ENCODE data around the gene GBE1. TPM values are rescaled to one million over a fixed set of nuclear protein-coding genes. Genes with fewer than 3 reads are reported as not detected.
A peak's percentile ranks its signal among the peaks of the same experiment; 100 is the strongest.
"Not testable (repeated sequence)": the region's sequence is repeated elsewhere in the genome, so short reads cannot be mapped to it uniquely, and the experiment has no call there.

GBE1 gene
- total RNA-seq, 1 experiment from 2014 or later: 7.7 TPM

DNA sequence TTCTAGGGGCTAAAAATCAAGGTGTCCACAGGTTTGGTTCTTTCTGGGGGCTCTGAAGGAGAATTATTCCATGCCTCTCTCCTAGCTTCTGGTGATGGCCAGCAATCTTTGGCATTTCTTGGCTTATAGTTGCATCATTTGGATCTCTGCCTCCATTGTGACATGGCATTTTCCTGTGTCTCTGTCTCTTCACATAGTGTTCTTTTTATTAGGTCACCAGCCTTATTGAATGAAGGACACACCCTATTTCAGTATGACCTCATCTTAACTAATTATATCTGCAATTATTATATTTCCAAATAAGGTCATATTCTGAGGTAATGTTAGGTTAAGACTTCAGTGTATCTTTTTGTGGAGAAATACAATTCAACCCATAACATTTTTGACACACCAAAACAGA lies 3.2 kb upstream of the GBE1 start:
- Histone ChIP-seq H3K27me3 (ENCODE audit: control insufficient read depth, insufficient read depth, low read length) (no peaks in the 10 kb centered on the region), H3K36me3 (replicated peaks; ENCODE audit: control insufficient read depth, insufficient read depth, low read length) (no peaks in the 10 kb centered on the region), H3K4me3 (ENCODE audit: insufficient read depth, low read depth, low read length) (no peak overlapping the region)
- no peak for DNase-seq

- H3K27me3 ChIP-seq (ENCODE audit: control insufficient read depth, insufficient read depth, low read length): no peaks in the 10 kb centered on the region
- DNase-seq: no peak
- H3K4me3 ChIP-seq (ENCODE audit: insufficient read depth, low read depth, low read length): no peak overlapping the region
- no peaks in the 10 kb centered on the region for H3K36me3 ChIP-seq (replicated peaks; ENCODE audit: control insufficient read depth, insufficient read depth, low read length)
These were observed 2.6 kb upstream of the GBE1 start for GRCh38 chr3:81764002-81764401.

GRCh38 chr3:81763001-81763400 lies 1.6 kb upstream of the GBE1 start:
- Histone ChIP-seq H3K27me3 (ENCODE audit: control insufficient read depth, insufficient read depth, low read length) (no peaks in the 10 kb centered on the region), H3K36me3 (replicated peaks; ENCODE audit: control insufficient read depth, insufficient read depth, low read length) (no peaks in the 10 kb centered on the region), H3K4me3 (ENCODE audit: insufficient read depth, low read depth, low read length) (no peak overlapping the region)
- DNase-seq: no peak

DNA sequence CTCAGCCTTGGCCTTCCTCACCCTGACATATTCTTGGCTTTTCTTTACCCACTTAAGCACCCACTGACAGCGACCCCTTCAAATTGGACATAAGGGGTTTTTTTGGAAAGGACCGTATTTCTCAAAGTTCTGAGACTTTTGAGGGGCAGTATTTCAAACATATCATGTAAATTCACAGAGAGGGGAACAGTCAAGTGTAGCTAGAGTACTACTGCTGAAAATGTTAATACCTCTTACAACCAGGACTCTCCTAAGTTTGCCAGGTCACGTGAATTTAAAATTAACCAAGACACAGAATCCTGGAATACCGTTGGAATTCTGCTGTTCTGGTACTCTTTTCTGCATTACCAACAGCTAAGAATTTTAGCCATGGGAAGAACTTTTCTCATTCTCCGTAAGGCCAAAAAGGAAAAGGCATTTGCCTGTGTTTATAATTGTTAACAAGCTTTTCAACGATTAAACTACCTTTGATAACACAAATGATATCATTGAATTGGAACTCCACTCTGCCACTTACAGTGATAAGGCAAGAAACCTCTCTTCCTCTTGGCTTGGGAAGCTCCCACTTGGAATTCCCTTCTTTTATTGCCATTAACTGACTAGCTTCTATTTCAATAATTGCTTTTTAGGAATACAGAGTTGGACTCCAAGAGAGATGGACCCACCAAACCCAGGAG lies 597 bp upstream of the GBE1 start:
- H3K27me3 ChIP-seq (ENCODE audit: control insufficient read depth, insufficient read depth, low read length): no peaks in the 10 kb centered on the region
- no peak for DNase-seq
- H3K4me3 ChIP-seq (ENCODE audit: insufficient read depth, low read depth, low read length): peak overlapping the region; percentile 72
- no peaks in the 10 kb centered on the region for H3K36me3 ChIP-seq (replicated peaks; ENCODE audit: control insufficient read depth, insufficient read depth, low read length)

DNA sequence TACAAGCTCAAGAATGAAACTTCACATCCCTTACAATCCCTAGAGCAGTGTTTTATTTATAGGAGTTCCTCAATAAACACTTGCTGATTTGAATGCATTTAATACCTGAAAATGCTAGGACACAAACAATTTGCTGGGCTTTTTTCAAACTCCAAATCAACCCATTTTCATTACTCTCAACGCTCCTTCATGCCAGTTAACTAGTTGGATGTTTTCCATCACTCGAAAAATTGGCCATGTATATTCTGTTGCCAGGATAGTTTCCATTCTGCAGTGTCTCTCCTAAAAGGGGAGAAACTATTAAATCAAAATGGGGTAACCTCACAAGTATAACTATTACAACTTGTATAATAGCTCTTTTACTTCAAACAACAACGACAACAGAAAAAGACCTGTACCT lies 1.2 kb downstream of the GBE1 start:
- no peaks in the 10 kb centered on the region for H3K27me3 ChIP-seq (ENCODE audit: control insufficient read depth, insufficient read depth, low read length)
- no peaks in the 10 kb centered on the region for H3K36me3 ChIP-seq (replicated peaks; ENCODE audit: control insufficient read depth, insufficient read depth, low read length)
- H3K4me3 ChIP-seq (ENCODE audit: insufficient read depth, low read depth, low read length): no peak overlapping the region
- no peak for DNase-seq

GRCh38 chr3:81758771-81759170 lies 2.7 kb downstream of the GBE1 start:
- DNase-seq; H3K27me3 ChIP-seq (ENCODE audit: control insufficient read depth, insufficient read depth, low read length); H3K4me3 ChIP-seq (ENCODE audit: insufficient read depth, low read depth, low read length); H3K36me3 ChIP-seq (replicated peaks; ENCODE audit: control insufficient read depth, insufficient read depth, low read length): not testable (repeated sequence)

DNA sequence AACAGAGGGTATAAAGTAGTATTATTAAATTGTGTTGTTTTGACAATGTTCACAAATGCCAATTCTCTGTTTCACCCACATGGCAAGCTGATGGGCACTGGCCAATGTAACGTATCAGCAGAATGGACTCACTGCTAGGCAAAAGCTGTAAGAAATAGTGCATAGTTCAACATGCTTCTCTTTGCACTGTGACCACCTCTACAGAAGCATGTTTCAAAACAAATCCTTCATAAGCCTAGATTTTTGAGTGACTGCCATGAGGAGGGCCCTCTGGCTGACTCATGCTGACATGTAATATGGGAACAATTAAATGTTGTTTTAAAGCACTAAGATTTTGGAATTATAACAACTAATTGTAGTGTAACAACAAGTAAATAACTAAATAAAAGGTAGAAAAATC lies 3.2 kb downstream of the GBE1 start:
- DNase-seq: no peak
- Histone ChIP-seq H3K4me3 (ENCODE audit: insufficient read depth, low read depth, low read length) (no peak overlapping the region), H3K27me3 (ENCODE audit: control insufficient read depth, insufficient read depth, low read length) (no peaks in the 10 kb centered on the region), H3K36me3 (replicated peaks; ENCODE audit: control insufficient read depth, insufficient read depth, low read length) (no peaks in the 10 kb centered on the region)

DNA sequence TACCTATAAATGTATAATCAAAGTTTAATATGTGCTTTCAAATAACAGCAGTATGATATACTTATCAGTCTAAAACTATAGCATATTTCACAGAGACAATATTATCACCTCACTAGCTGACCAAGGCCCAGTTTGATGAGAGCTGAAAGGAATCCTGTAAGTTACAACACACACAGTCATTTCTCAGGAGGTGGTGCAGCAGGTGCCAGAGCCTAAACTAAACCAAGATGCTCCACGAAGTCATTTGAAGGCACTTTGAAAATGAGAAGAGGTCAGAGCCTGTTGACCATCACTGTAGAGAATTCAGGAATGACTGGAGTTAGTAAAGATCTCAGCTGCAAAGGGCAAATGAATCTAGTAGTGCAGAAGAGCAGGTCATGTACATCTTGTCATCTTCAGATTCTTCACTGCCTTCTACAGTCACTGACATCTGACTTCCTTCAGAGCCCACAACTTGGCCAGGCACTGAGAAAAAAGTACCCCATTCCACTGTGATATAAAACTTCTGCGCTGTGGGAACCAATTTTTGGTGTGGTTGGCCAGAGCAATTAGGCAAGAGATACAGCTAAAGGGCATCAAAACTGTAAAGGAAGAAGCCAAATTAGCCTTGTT lies 7.9 kb downstream of the GBE1 start:
- Histone ChIP-seq H3K36me3 (replicated peaks; ENCODE audit: control insufficient read depth, insufficient read depth, low read length) (no peaks in the 10 kb centered on the region), H3K27me3 (ENCODE audit: control insufficient read depth, insufficient read depth, low read length) (no peaks in the 10 kb centered on the region), H3K4me3 (ENCODE audit: insufficient read depth, low read depth, low read length) (no peak overlapping the region)
- no peak for DNase-seq

DNA sequence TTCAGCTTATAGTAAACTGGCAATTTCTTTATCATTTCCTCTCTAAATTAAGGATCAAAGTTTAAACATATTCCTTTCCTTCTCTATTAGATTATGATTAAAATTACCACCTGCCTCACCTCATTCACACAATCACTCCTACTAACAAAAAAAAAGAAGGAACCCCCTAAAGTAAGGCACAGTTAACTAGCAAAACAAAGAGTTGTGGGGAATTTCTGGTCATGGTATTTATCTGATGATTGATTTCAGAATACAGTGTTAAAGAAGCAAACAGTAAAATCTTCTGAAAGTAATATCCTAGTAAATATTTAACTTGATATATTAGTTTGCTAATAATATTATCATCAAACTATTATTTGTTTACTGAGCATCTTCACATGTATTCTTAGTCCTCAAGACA lies 8.8 kb downstream of the GBE1 start:
- Histone ChIP-seq H3K27me3 (ENCODE audit: control insufficient read depth, insufficient read depth, low read length) (no peaks in the 10 kb centered on the region), H3K4me3 (ENCODE audit: insufficient read depth, low read depth, low read length) (no peak overlapping the region), H3K36me3 (replicated peaks; ENCODE audit: control insufficient read depth, insufficient read depth, low read length) (no peaks in the 10 kb centered on the region)
- DNase-seq: no peak

GRCh38 chr3:81749265-81749664 lies 12.2 kb downstream of the GBE1 start:
- no peak for DNase-seq
- no peaks in the 10 kb centered on the region for H3K36me3 ChIP-seq (replicated peaks; ENCODE audit: control insufficient read depth, insufficient read depth, low read length)
- no peak overlapping the region for H3K4me3 ChIP-seq (ENCODE audit: insufficient read depth, low read depth, low read length)
- H3K27me3 ChIP-seq (ENCODE audit: control insufficient read depth, insufficient read depth, low read length): no peaks in the 10 kb centered on the region

GRCh38 chr3:81747280-81747679 lies 14.2 kb downstream of the GBE1 start:
- not testable (repeated sequence) for DNase-seq; H3K36me3 ChIP-seq (replicated peaks; ENCODE audit: control insufficient read depth, insufficient read depth, low read length); H3K4me3 ChIP-seq (ENCODE audit: insufficient read depth, low read depth, low read length); H3K27me3 ChIP-seq (ENCODE audit: control insufficient read depth, insufficient read depth, low read length)

DNA sequence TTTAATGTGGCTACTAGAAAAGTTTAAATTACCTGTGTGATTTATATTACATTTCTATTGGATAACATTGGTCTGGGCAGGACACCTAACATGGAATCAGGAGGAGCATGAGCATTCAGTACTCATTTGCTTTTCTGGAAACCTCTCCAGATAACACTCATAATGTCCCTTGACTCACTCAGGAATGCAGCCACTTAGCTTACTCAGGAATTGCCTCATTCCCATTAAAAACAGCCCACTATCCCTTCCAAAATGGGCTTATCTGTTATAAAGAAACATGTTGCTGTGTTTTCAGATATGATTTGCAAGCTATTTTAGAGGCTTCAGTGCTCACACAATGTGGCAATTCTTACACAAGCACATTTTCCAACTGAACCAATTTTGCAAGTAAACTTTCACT lies 17.1 kb downstream of the GBE1 start:
- Histone ChIP-seq H3K36me3 (replicated peaks; ENCODE audit: control insufficient read depth, insufficient read depth, low read length) (no peaks in the 10 kb centered on the region), H3K4me3 (ENCODE audit: insufficient read depth, low read depth, low read length) (no peak overlapping the region), H3K27me3 (ENCODE audit: control insufficient read depth, insufficient read depth, low read length) (no peaks in the 10 kb centered on the region)
- DNase-seq: no peak

DNA sequence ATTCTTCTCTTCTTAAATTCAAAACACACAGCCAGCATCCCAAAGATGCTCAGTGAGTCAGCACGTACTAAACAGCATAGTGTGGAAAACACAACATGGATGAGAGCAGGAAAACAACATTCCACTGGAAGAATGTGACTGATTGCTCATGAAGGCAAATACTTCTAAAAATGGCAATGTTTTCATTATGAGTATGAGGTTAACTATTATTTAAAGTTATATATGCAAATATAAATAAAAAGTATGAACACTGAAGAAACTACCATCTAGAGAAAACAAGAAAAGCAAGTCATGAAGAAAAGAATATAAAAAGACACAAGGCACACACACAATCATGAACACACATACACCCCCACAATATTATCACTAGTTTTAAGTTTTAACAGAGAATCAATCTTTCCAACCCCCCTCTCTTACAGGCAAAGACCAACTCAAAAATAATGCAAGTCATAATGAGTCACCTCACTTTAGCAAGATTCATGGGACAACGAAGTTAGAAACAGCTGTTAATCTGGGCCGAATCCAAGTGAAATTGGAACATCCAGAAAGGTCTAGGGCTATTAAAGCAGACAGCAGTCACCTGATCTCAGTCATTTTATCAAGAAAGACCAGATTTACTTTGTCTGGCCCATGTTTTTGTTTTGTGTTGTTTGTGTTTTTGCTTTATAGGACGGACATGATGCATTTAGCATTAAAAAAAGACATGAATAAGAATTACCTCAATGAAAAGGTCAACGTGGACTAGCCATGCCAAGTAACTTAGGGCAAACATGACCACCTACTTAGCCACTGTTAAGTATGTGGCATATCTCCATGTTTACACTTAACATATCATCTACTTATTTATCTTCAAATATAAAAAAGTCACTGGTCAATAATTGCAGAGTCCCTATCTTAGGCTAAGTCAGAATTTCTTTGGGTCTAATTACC lies 18.1 kb downstream of the GBE1 start:
- no peak for DNase-seq
- no peak overlapping the region for H3K4me3 ChIP-seq (ENCODE audit: insufficient read depth, low read depth, low read length)
- H3K27me3 ChIP-seq (ENCODE audit: control insufficient read depth, insufficient read depth, low read length): no peaks in the 10 kb centered on the region
- no peaks in the 10 kb centered on the region for H3K36me3 ChIP-seq (replicated peaks; ENCODE audit: control insufficient read depth, insufficient read depth, low read length)

- no peak for DNase-seq
- no peak overlapping the region for H3K4me3 ChIP-seq (ENCODE audit: insufficient read depth, low read depth, low read length)
- no peaks in the 10 kb centered on the region for H3K36me3 ChIP-seq (replicated peaks; ENCODE audit: control insufficient read depth, insufficient read depth, low read length)
- no peaks in the 10 kb centered on the region for H3K27me3 ChIP-seq (ENCODE audit: control insufficient read depth, insufficient read depth, low read length)
These were observed 18.9 kb downstream of the GBE1 start for GRCh38 chr3:81742581-81742980.

GRCh38 chr3:81741216-81741615 lies 20.2 kb downstream of the GBE1 start:
- DNase-seq: no peak
- no peaks in the 10 kb centered on the region for H3K36me3 ChIP-seq (replicated peaks; ENCODE audit: control insufficient read depth, insufficient read depth, low read length)
- H3K27me3 ChIP-seq (ENCODE audit: control insufficient read depth, insufficient read depth, low read length): no peaks in the 10 kb centered on the region
- H3K4me3 ChIP-seq (ENCODE audit: insufficient read depth, low read depth, low read length): no peak overlapping the region

Data from H7 (cell line).